Gastroesophageal sphincter (tissue), 4 donors: ENCODE data around the gene PLA2G2A. TPM values are rescaled to one million over a fixed set of nuclear protein-coding genes. Genes with fewer than 3 reads are reported as not detected.

Experiments
- ATAC-seq: fragments of 150-250 bp; one replicate; pipeline ENCODE4 v1.9.1; 2016; ENCODE audit warnings: mild to moderate bottlenecking, moderate library complexity
- H3K27ac ChIP-seq, 4 donors: fragments of 200-600 bp; sonication (generic) in 3 of 4; 1 replicate in 3 of 4; 2 replicates in 1 of 4; pipeline ENCODE4 v1.5.1; 2016 to 2019
- H3K27me3 ChIP-seq: fragments of 200-600 bp; sonication (generic); one replicate; pipeline ENCODE4 v1.5.1; 2019
- H3K36me3 ChIP-seq, 2 donors: fragments of 200-600 bp; sonication (generic); one replicate each; pipeline ENCODE4 v1.5.1; 2019; ENCODE audit warnings: control low read depth in 1 of 2
- H3K4me1 ChIP-seq, 3 donors: fragments of 200-600 bp; sonication (generic); 1 replicate in 2 of 3; 2 replicates in 1 of 3; pipeline ENCODE4 v1.5.1; 2016 to 2019; ENCODE audit warnings: control low read depth in 2 of 3
- H3K4me3 ChIP-seq, 2 donors: fragments of 200-600 bp; sonication (generic); one replicate each; pipeline ENCODE4 v1.5.1; 2019; ENCODE audit warnings: mild to moderate bottlenecking in 1 of 2, moderate library complexity in 1 of 2
- H3K9me3 ChIP-seq, 3 donors: fragments of 200-600 bp; sonication (generic); one replicate each; pipeline ENCODE4 v1.5.1; 2017 to 2019; ENCODE audit warnings: control low read depth in 2 of 3
- CTCF ChIP-seq, 4 experiments: fragments of 200-600 bp in 2 of 4; fragments of 450-650 bp in 2 of 4; sonication (generic) in 1 of 4; IDR thresholded peaks; one replicate each; pipeline ENCODE4 v1.5.1; 2017 to 2019; ENCODE audit warnings: antibody characterized with exemption in 4 of 4, mild to moderate bottlenecking in 2 of 4, moderate library complexity in 2 of 4
- EP300 ChIP-seq: sonication (generic); formaldehyde crosslinking; IDR thresholded peaks from one replicate; pipeline ENCODE4 v1.6.1; 2017; ENCODE audit warnings: antibody characterized with exemption, mild to moderate bottlenecking
- POLR2A ChIP-seq, 2 donors: fragments of 450-650 bp; IDR thresholded peaks; one replicate each; pipeline ENCODE4 v1.6.1; 2017; ENCODE audit warnings: antibody characterized with exemption in 2 of 2, mild to moderate bottlenecking in 2 of 2, moderate library complexity in 1 of 2
- POLR2AphosphoS5 ChIP-seq: sonication (generic); formaldehyde crosslinking; IDR thresholded peaks from one replicate; pipeline ENCODE4 v1.6.1; 2017; ENCODE audit warnings: antibody characterized with exemption
- WGBS, 2 donors: methylation state at CpG; one replicate each; pipeline ENCODE4 v1.1.5; 2018; ENCODE audit warnings: low coverage in 1 of 2; 5-methylcytosine and 5-hydroxymethylcytosine counted together
- total RNA-seq, 4 donors: library from RNA; depleted of rRNA; stranded (reverse); fragments of >200 nt; gene quantifications; one replicate each; pipeline ENCODE4 v1.1.0, GENCODE V29; 2016

The PLA2G2A gene
- total RNA-seq, 4 donors from 2014 or later: 16.5 to 300 (median 96.0) TPM

- no peak overlapping the region for H3K27ac ChIP-seq
- H3K4me3 ChIP-seq: no peak overlapping the region
- ATAC-seq: peak; percentile 70
- no peaks in the 10 kb centered on the region for H3K36me3 ChIP-seq
- peaks cover 8% of the 10 kb centered on the region for H3K27me3 ChIP-seq
- 5 to 60% methylated on average over 2 to 5 of the region's 5 CpGs for WGBS, 2 donors
- TF ChIP-seq CTCF (IDR thresholded peaks at IDR 0.05) (peak; percentile 44 to 89 (median 80)), POLR2A (IDR thresholded peaks at IDR 0.05) (no peak), POLR2AphosphoS5 (no peak)
- H3K9me3 ChIP-seq: no peaks in the 10 kb centered on the region
- peaks cover 0 to 15% (median 3%) of the 10 kb centered on the region in 3 donors for H3K4me1 ChIP-seq
Measured at GRCh38 chr1:19974822-19975416, 4.5 kb downstream of the PLA2G2A start.

- TF ChIP-seq EP300: no peak
- no peak for TF ChIP-seq CTCF (IDR thresholded peaks at IDR 0.05)
- no peak for TF ChIP-seq POLR2AphosphoS5
- TF ChIP-seq POLR2A (IDR thresholded peaks at IDR 0.05): no peak
- WGBS, 2 donors: 34 to 41% methylated on average over 3 of the region's 3 CpGs
- Histone ChIP-seq H3K27ac (no peak overlapping the region), H3K9me3 (no peaks in the 10 kb centered on the region), H3K27me3 (peaks cover 17% of the 10 kb centered on the region), H3K36me3 (no peaks in the 10 kb centered on the region), H3K4me3 (no peak overlapping the region), H3K4me1 (peaks cover 0 to 8% (median 0%) of the 10 kb centered on the region in 3 donors)
- no peak for ATAC-seq
Measured at GRCh38 chr1:19973616-19974015, 5.8 kb downstream of the PLA2G2A start.

DNA sequence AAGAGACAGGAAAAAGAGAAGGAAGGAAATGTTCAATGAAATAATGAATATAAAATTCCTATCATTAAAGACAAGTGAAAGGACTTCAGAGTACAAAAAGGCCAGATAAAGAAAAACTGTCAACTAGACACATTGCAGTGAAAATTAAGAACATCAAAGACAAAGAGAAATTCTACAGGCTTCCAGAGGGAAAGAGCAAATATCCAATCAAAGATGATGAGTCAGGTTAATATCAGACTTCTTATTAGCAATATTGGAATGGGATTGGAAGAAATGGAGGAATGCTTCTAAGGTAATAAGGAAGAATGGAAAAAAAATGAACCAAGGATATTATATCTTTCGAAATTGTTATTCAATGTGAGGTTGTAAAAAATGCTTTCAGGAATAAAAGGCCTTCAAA is 7.8 kb downstream of the PLA2G2A start:
- WGBS, 2 donors: 91 to 100% methylated on average over 1 of the region's 1 CpG
- Histone ChIP-seq H3K4me3 (no peak overlapping the region), H3K27ac (no peak overlapping the region), H3K27me3 (peaks cover 17% of the 10 kb centered on the region), H3K9me3 (no peaks in the 10 kb centered on the region), H3K36me3 (no peaks in the 10 kb centered on the region), H3K4me1 (peaks cover 0 to 8% (median 0%) of the 10 kb centered on the region in 3 donors)
- ATAC-seq: no peak
- TF ChIP-seq POLR2A (IDR thresholded peaks at IDR 0.05) (no peak), CTCF (IDR thresholded peaks at IDR 0.05) (no peak), EP300 (no peak), POLR2AphosphoS5 (no peak)

- Histone ChIP-seq H3K9me3 (no peaks in the 10 kb centered on the region), H3K4me1 (peaks cover 0 to 6% (median 0%) of the 10 kb centered on the region in 3 donors), H3K4me3 (no peak overlapping the region), H3K27ac (no peak overlapping the region), H3K36me3 (no peaks in the 10 kb centered on the region), H3K27me3 (peaks cover 17% of the 10 kb centered on the region)
- no peak for ATAC-seq
- no peak for TF ChIP-seq EP300
- TF ChIP-seq CTCF (IDR thresholded peaks at IDR 0.05): no peak
- TF ChIP-seq POLR2AphosphoS5: no peak
- TF ChIP-seq POLR2A (IDR thresholded peaks at IDR 0.05): no peak
- 70 to 80% methylated on average over 3 to 4 of the region's 5 CpGs for WGBS, 2 donors
Measured at GRCh38 chr1:19969898-19970660, 9.3 kb downstream of the PLA2G2A start.

DNA sequence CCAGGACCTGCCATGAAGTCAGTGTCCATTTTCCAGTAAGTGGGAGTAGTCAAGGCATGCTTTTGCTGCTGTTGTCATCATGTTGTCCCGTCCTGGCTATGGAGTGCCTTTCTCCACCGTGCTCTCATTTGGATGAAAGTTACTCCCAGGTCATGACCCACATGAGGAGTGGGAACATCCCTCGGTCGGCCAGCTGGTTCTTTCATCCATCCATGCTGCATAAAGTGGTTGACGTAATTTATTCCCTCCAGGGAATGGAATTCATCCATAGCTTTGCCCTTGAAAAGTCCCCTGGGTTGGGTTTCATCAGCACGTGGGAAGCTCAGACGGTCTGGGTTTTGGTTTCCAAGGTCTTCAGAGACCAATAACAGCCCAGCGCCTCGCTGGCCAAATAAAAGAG is 11.6 kb downstream of the PLA2G2A start:
- ATAC-seq: peak; percentile 82
- no peak for TF ChIP-seq POLR2A (IDR thresholded peaks at IDR 0.05)
- TF ChIP-seq POLR2AphosphoS5: no peak
- no peak for TF ChIP-seq CTCF (IDR thresholded peaks at IDR 0.05)
- peaks cover 0 to 9% (median 0%) of the 10 kb centered on the region in 3 donors for H3K9me3 ChIP-seq
- H3K4me3 ChIP-seq: no peak overlapping the region
- peak overlapping the region in 1 of 4 donors; percentile 2 for H3K27ac ChIP-seq
- no peaks in the 10 kb centered on the region for H3K36me3 ChIP-seq
- H3K27me3 ChIP-seq: peaks cover 22% of the 10 kb centered on the region
- WGBS, 2 donors: 75 to 85% methylated on average over 2 to 8 of the region's 9 CpGs
- H3K4me1 ChIP-seq: no peaks in the 10 kb centered on the region
